Mesendoderm (in vitro differentiated cells): Measurements from ENCODE around the gene PSMD3.

Source experiments
- DNase-seq: peaks from one replicate; pipeline ENCODE4 v3.0.0; 2013
- H2AK5ac ChIP-seq: 2 replicates; pipeline ENCODE4 v1.6.1; 2013; ENCODE audit warnings: low read length, inconsistent platforms
- H2BK120ac ChIP-seq: 2 replicates; pipeline ENCODE4 v1.6.1; 2013; ENCODE audit warnings: low read depth, mild to moderate bottlenecking, low read length, moderate library complexity, mixed read lengths
- H2BK15ac ChIP-seq: replicated peaks from 2 replicates; pipeline ENCODE4 v1.6.1; 2013; ENCODE audit warnings: low read depth, mild to moderate bottlenecking, moderate library complexity
- H2BK5ac ChIP-seq: 2 replicates; pipeline ENCODE4 v1.6.1; 2013; ENCODE audit warnings: low read length, inconsistent platforms
- H3K18ac ChIP-seq: 2 replicates; pipeline ENCODE4 v1.6.1; 2013; ENCODE audit warnings: mild to moderate bottlenecking, low read length, mixed read lengths
- H3K23ac ChIP-seq: one replicate; pipeline ENCODE4 v1.6.1; 2013; ENCODE audit warnings: low read length
- H3K27ac ChIP-seq: 2 replicates; pipeline ENCODE4 v1.5.1; 2013; ENCODE audit warnings: low read depth, mild to moderate bottlenecking, inconsistent platforms, low read length, moderate library complexity
- H3K27me3 ChIP-seq: 2 replicates; pipeline ENCODE4 v1.6.1; 2013; ENCODE audit warnings: low read length, control low read depth, mild to moderate bottlenecking, inconsistent platforms; ENCODE audit not compliant: insufficient read depth, poor library complexity
- H3K36me3 ChIP-seq: 2 replicates; pipeline ENCODE4 v1.6.1; 2013; ENCODE audit warnings: low read length, inconsistent platforms; ENCODE audit not compliant: control insufficient read depth, insufficient read depth
- H3K4ac ChIP-seq: one replicate; pipeline ENCODE4 v1.6.1; 2013; ENCODE audit warnings: low read depth, mild to moderate bottlenecking, low read length, moderate library complexity
- H3K4me1 ChIP-seq: 2 replicates; pipeline ENCODE4 v1.6.1; 2013; ENCODE audit warnings: low read depth, low read length, inconsistent platforms; ENCODE audit not compliant: control insufficient read depth
- H3K4me2 ChIP-seq: 2 replicates; pipeline ENCODE4 v1.6.1; 2013; ENCODE audit warnings: low read length
- H3K4me3 ChIP-seq: 2 replicates; pipeline ENCODE4 v1.5.1; 2013; ENCODE audit warnings: mild to moderate bottlenecking, low read length
- H3K56ac ChIP-seq: one replicate; pipeline ENCODE4 v1.6.1; 2013; ENCODE audit warnings: low read length
- H3K79me1 ChIP-seq: 2 replicates; pipeline ENCODE4 v1.6.1; 2013; ENCODE audit warnings: low read length, inconsistent platforms
- H3K79me2 ChIP-seq: 2 replicates; pipeline ENCODE4 v1.6.1; 2013; ENCODE audit warnings: mild to moderate bottlenecking, low read length; ENCODE audit not compliant: control insufficient read depth, insufficient read depth
- H3K9ac ChIP-seq: 2 replicates; pipeline ENCODE4 v1.6.1; 2013; ENCODE audit warnings: low read length, inconsistent platforms
- H4K5ac ChIP-seq: one replicate; pipeline ENCODE4 v1.6.1; 2013; ENCODE audit warnings: low read length
- H4K8ac ChIP-seq: one replicate; pipeline ENCODE4 v1.6.1; 2013; ENCODE audit warnings: low read depth, mild to moderate bottlenecking, control low read depth, low read length, moderate library complexity
- WGBS: extraction: QIAGEN DNeasy Blood & Tissue Kit; methylation state at CpG from one replicate; pipeline ENCODE4 v1.1.7; 2013; ENCODE audit warnings: low lambda C conversion rate, missing lambda C conversion rate; ENCODE audit not compliant: insufficient coverage; ENCODE audit errors: extremely low coverage; 5-methylcytosine and 5-hydroxymethylcytosine counted together

The PSMD3 gene

GRCh38 chr17:40018211-40019121 is 37.9 kb downstream of the PSMD3 start:
- H3K4ac ChIP-seq, result no peak overlapping the region
- peaks cover 5% of the 10 kb centered on the region for H3K36me3 ChIP-seq
- H3K18ac ChIP-seq, result no peak overlapping the region
- no peak overlapping the region for H3K27ac ChIP-seq
- H3K9ac ChIP-seq, result peak overlapping the region; percentile 58
- no peaks in the 10 kb centered on the region for H3K27me3 ChIP-seq
- WGBS, result no CpG with 5 or more reads among the region's 15 CpGs
- no peak overlapping the region for H2BK5ac ChIP-seq
- H3K79me1 ChIP-seq, result no peaks in the 10 kb centered on the region
- H2BK15ac ChIP-seq, result no peak overlapping the region
- H4K8ac ChIP-seq, result no peak overlapping the region
- H2AK5ac ChIP-seq, result no peak overlapping the region
- no peak overlapping the region for H3K4me2 ChIP-seq
- peak; percentile 70 for DNase-seq
- no peak overlapping the region for H4K5ac ChIP-seq
- H3K23ac ChIP-seq, result no peak overlapping the region
- no peaks in the 10 kb centered on the region for H3K79me2 ChIP-seq
- H3K4me3 ChIP-seq, result no peak overlapping the region
- H3K4me1 ChIP-seq, result peaks cover 3% of the 10 kb centered on the region
- no peak overlapping the region for H2BK120ac ChIP-seq
- peak overlapping the region; percentile 78 for H3K56ac ChIP-seq

DNA sequence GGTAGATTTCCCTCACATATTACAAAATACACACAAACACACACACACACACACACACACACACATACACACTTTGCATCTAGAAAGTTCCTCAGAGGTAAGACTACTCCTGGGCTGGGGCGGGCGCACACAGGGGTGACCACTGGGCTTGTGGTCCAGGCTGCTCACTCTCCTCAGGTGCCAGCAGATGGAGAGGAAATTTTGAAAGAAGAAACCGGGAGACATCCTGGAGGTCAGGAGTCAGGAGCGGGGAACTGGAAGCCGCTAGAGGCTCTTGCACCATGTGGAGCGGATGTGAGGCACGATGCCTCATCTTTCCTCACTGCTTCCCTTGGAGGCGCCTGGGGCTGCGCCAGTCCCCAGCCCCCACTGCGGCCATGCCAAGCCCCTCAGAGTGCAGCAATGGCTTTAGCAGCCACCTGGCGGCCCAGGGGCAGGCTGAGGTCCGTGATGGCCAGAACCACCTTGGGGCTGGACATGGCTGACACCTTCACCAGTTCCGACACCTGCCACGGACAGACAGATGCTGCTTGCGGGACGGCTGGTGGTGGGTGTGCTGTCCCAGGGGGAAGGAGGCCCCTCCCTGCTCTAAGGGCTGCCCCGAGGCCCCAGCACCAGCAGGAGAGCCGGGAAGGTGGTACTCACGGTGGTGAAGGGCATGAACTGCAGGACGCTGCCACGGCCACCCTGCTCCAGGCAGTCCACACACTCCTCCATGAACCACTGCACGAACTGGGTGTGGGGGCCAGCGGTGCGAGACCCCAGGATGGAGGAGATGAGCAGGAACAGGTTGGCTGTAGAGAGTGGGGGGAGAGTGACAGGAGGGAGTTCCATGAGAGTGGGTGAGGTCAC is 38.8 kb downstream of the PSMD3 start:
- DNase-seq, result peak; percentile 27
- Histone ChIP-seq H3K23ac (no peak overlapping the region), H3K27ac (no peak overlapping the region), H3K27me3 (no peaks in the 10 kb centered on the region), H2BK5ac (no peak overlapping the region), H3K79me2 (no peaks in the 10 kb centered on the region), H2BK15ac (no peak overlapping the region), H3K36me3 (peaks cover 5% of the 10 kb centered on the region), H3K4me2 (no peak overlapping the region), H3K4ac (no peak overlapping the region), H3K79me1 (no peaks in the 10 kb centered on the region), H3K9ac (no peak overlapping the region), H3K4me1 (peaks cover 3% of the 10 kb centered on the region), H3K4me3 (no peak overlapping the region), H2BK120ac (no peak overlapping the region), H3K18ac (no peak overlapping the region), H4K8ac (no peak overlapping the region), H2AK5ac (no peak overlapping the region), H4K5ac (no peak overlapping the region), H3K56ac (peak overlapping the region; percentile 78)
- no CpG with 5 or more reads among the region's 24 CpGs for WGBS

- H3K4me1 ChIP-seq, result peaks cover 3% of the 10 kb centered on the region
- H2AK5ac ChIP-seq, result no peak overlapping the region
- H3K79me1 ChIP-seq, result no peaks in the 10 kb centered on the region
- H3K27me3 ChIP-seq, result no peaks in the 10 kb centered on the region
- H3K23ac ChIP-seq, result no peak overlapping the region
- WGBS, result no CpG with 5 or more reads among the region's 13 CpGs
- H3K18ac ChIP-seq, result no peak overlapping the region
- no peak overlapping the region for H3K56ac ChIP-seq
- no peak overlapping the region for H2BK120ac ChIP-seq
- no peak overlapping the region for H2BK5ac ChIP-seq
- H3K9ac ChIP-seq, result no peak overlapping the region
- H4K8ac ChIP-seq, result no peak overlapping the region
- no peak overlapping the region for H3K4me2 ChIP-seq
- H3K4me3 ChIP-seq, result no peak overlapping the region
- no peak overlapping the region for H4K5ac ChIP-seq
- H3K36me3 ChIP-seq, result peaks cover 5% of the 10 kb centered on the region
- no peaks in the 10 kb centered on the region for H3K79me2 ChIP-seq
- DNase-seq, result no peak
- no peak overlapping the region for H3K27ac ChIP-seq
- H3K4ac ChIP-seq, result no peak overlapping the region
- no peak overlapping the region for H2BK15ac ChIP-seq
Measured at GRCh38 chr17:40020146-40020545, 39.5 kb downstream of the PSMD3 start.

DNA sequence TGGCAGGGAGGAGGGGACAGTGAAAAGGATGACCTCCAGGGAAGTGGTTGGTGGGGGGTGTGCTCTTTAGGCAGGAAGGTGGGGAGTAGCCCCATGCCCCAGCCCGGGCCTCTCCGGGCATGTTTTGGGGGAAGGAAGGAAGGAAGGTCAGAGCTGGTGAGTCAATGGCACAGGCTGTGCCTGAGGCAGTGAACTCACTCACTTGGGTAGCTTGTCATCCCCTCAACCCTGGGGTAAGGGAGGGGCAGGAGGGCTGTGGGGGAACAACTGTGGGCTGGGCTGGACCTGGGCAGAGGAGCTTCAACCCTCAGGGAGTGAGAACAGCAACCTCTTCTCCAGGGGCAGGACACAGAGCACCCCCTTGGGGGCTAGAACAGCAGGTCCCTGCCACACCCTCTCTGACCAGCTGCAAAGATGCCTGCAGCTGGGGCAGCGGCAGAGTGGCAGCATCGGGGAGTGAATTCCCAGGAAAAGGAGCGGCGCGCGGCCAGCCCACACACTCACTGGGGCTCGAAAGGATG is 40.9 kb downstream of the PSMD3 start:
- no peak overlapping the region for H2BK120ac ChIP-seq
- no peak overlapping the region for H2BK15ac ChIP-seq
- no peak overlapping the region for H2AK5ac ChIP-seq
- no peak overlapping the region for H4K8ac ChIP-seq
- no peak overlapping the region for H3K23ac ChIP-seq
- no peak for DNase-seq
- H3K27me3 ChIP-seq, result no peaks in the 10 kb centered on the region
- no peak overlapping the region for H3K4ac ChIP-seq
- no peak overlapping the region for H3K4me3 ChIP-seq
- no peak overlapping the region for H3K9ac ChIP-seq
- H3K27ac ChIP-seq, result no peak overlapping the region
- peaks cover 12% of the 10 kb centered on the region for H3K36me3 ChIP-seq
- H3K79me1 ChIP-seq, result no peaks in the 10 kb centered on the region
- no CpG with 5 or more reads among the region's 9 CpGs for WGBS
- H3K79me2 ChIP-seq, result no peaks in the 10 kb centered on the region
- H3K56ac ChIP-seq, result no peak overlapping the region
- H3K4me1 ChIP-seq, result peaks cover 3% of the 10 kb centered on the region
- no peak overlapping the region for H4K5ac ChIP-seq
- no peak overlapping the region for H3K18ac ChIP-seq
- H3K4me2 ChIP-seq, result no peak overlapping the region
- no peak overlapping the region for H2BK5ac ChIP-seq

DNA sequence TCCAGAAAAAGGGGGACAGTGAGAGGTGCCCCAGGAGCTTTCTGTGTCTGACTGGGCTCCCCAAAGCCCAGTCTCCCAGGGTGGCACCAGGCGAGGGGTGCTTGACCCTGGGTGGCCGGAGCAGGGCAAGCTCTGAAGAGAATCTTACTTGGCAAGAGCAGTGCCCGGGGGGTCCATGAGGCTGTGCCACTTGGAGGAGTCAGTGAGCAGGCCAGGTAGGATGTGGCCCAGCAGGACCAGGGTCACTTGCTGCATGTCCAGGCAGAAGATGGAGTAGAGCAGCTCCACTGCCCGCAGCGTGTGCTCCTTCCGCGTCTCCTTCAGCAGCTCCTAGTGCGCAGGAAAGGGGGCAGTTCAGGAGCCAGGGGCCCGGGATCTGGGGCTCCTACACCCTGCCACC is 41.9 kb downstream of the PSMD3 start:
- no peak overlapping the region for H3K27ac ChIP-seq
- no peaks in the 10 kb centered on the region for H3K79me1 ChIP-seq
- H3K23ac ChIP-seq, result no peak overlapping the region
- no peak overlapping the region for H2AK5ac ChIP-seq
- H2BK5ac ChIP-seq, result no peak overlapping the region
- peaks cover 3% of the 10 kb centered on the region for H3K4me1 ChIP-seq
- no peaks in the 10 kb centered on the region for H3K79me2 ChIP-seq
- H2BK15ac ChIP-seq, result no peak overlapping the region
- H3K56ac ChIP-seq, result no peak overlapping the region
- no peak for DNase-seq
- no peak overlapping the region for H3K4ac ChIP-seq
- peaks cover 13% of the 10 kb centered on the region for H3K36me3 ChIP-seq
- H3K27me3 ChIP-seq, result no peaks in the 10 kb centered on the region
- H4K5ac ChIP-seq, result no peak overlapping the region
- no peak overlapping the region for H3K9ac ChIP-seq
- no CpG with 5 or more reads among the region's 9 CpGs for WGBS
- no peak overlapping the region for H3K18ac ChIP-seq
- H3K4me3 ChIP-seq, result no peak overlapping the region
- H3K4me2 ChIP-seq, result no peak overlapping the region
- H4K8ac ChIP-seq, result no peak overlapping the region
- no peak overlapping the region for H2BK120ac ChIP-seq
